A549 (cell line): ENCODE results near the gene UCP2.

Experiments
- BHLHE40 ChIP-seq: IDR thresholded peaks from 2 replicates; pipeline ENCODE4 v1.6.1; 2012; ENCODE audit warnings: low read depth, low read length, inconsistent platforms
- CBX8 ChIP-seq: fragments of 200-600 bp; sonication (generic); IDR thresholded peaks from 2 replicates; pipeline ENCODE4 v1.6.1; 2016
- ELK1 ChIP-seq: fragments of 150-350 bp; IDR thresholded peaks from 2 replicates; pipeline ENCODE4 v1.6.1; 2014; ENCODE audit warnings: low read depth, mild to moderate bottlenecking, low read length
- POLR2A ChIP-seq: IDR thresholded peaks from 2 replicates; pipeline ENCODE4 v1.6.1; 2012; ENCODE audit warnings: mild to moderate bottlenecking, low read length

- TF ChIP-seq ELK1: no peak
- TF ChIP-seq CBX8: no peak
- TF ChIP-seq POLR2A: no peak
- TF ChIP-seq BHLHE40: no peak
Measured at GRCh38 chr11:74017631-74018030, 35.0 kb upstream of the UCP2 start.
